GM19025 (cell line): ENCODE measurements around the gene PRPF19.

Experiments
- ATAC-seq: cut with Tn5 transposase; IDR thresholded peaks from one replicate; pipeline ENCODE4 v1.9.1; 2021; ENCODE audit warnings: mild to moderate bottlenecking, low read depth, moderate library complexity; ENCODE audit not compliant: unreplicated experiment

PRPF19 gene

DNA sequence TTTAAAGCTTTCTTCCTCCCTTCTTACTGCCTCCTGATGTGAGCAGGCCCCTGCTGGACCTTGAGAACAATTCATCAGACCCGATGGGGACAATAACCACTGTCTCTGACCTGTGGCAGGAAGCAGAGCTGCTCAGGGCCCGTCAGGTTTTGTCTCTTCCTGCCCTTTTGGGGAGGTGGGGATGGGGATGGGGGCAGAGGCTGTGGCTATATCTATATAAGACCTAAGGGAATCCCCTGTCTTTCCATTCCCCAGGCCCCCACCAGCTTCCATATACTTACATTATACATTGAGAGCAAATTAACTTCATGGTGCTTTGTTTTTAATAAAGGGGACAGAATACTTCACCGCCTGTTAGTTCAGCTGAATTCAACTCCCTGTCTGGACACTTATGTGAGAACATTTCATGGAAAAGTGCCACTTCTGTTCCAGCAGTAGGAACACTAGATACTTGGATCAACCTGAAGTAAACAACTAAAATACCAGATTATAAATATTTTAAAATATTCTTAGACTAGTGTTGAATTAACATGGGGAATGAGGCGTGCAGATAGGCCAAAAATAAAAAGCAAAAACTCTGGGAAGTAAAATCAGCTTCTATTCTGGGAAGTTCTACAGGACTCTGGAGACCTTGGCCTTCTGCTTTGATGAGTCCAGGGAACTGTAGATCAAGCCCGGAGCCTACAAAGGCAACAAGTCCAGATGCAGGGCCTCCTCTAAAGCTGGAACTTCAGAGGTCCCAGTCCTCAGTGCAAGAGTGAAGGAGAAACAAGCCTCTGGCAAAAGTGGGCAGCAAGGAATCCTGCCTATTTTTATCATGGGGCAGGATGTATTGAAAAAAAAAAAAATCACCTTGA lies 27.9 kb downstream of the PRPF19 start:
- no peak for ATAC-seq

GRCh38 chr11:60876168-60876485 lies 30.3 kb downstream of the PRPF19 start:
- no peak for ATAC-seq

DNA sequence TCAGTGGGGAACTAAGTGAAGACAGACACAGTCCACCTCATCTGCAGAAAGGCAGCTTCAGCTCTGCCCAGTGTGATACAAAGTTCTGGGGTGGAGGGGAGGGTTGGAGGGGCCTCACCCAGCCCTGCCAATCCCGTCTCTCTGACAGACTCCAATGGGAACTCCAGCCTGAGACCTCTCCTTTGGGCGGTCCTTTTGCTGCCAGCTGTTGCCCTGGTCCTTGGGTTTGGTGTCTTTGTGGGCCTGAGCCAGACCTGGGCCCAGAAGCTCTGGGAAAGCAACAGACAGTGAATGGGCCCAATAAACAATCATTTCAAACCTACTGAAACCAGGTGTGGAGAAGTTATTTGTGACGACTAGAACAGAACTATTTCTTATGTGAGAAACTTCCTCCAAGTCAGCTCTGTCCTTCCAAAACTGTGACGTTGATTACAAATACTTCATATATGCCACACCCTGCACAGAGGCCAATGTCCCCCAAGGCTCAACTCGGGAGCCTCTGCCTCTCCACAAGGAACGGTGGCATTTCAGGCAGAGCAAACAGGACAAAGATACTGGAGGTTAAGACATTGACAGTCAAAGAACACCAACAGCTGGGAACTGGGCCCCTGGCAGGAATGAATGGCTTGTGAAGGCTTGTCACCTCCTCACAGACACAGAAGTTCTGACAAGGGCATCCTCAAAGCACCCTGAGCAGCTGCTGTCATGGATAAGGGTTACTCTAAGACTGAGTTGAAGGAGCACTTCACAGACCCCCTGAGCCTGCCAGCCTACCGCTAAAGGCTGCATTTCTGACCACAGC lies 30.8 kb downstream of the PRPF19 start:
- ATAC-seq = no peak

DNA sequence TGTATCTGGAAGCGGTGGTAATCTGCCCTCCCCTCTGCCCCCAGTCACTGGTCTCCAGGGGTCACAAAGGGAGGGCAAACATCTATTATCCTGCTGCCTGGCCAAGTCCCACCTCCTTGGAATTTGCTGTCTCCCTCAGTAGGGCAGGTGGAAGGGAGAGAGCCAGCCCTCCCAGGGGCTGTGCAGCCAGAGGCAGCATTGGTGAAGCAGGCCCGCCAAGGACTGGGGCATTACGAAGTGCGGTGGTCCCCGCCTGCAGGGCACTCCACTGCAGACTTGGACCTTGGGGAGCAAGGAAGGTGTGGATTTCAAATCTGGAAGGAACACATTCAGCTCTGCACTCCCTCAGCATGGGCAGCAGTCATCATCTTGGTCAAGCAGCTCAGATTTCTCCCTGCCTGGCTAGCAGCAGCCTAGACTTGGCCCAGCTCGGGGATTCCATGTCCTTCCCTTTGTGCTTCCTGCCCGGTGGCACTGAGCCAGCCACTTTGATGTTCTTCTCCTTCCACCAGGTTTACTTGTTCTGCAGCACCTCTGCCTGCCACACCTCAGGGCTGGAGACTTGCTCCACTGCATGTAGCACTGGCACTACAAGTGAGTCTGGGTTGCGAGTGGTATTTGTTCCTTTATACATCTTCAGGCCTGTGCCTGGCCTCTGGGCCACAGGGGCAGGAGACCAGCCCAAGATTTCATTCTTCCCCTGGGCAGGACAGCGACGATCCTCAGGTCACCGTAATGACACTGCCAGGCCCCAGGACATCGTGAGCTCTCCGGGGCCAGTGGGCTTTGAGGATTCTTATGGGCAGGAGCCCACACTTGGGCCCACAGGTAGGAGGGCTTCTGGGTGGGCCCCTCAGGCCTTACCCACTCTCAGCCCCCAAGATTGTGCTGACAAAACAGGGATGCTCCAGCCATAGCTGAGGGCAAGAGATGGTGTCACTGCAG lies 31.7 kb downstream of the PRPF19 start:
- ATAC-seq = no peak

GRCh38 chr11:60873533-60873932 lies 32.9 kb downstream of the PRPF19 start:
- ATAC-seq = no peak

DNA sequence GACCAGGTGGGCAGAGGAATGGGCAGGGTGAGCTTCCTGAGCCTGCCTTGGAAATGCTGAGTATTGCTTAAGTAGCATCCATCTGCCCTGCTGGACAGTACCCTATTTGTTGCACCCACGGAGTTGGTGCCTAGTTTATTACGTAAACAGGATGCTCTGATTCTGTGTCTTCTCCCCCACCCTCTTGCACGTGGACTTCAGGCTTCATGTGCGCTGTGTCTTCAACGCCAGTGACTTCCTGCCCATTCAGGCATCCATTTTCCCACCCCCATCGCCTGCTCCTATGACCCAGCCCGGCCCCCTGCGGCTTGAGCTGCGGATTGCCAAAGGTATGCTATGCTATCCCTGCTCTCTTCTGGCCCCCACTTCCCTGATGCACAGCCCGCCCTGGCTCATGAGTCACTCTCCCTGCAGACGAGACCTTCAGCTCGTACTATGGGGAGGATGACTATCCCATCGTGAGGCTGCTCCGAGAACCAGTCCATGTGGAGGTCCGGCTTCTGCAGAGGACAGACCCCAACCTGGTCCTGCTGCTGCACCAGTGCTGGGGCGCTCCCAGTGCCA lies 33.3 kb downstream of the PRPF19 start:
- ATAC-seq = no peak

- no peak for ATAC-seq
Measured at GRCh38 chr11:60872124-60872960, 34.0 kb downstream of the PRPF19 start.

DNA sequence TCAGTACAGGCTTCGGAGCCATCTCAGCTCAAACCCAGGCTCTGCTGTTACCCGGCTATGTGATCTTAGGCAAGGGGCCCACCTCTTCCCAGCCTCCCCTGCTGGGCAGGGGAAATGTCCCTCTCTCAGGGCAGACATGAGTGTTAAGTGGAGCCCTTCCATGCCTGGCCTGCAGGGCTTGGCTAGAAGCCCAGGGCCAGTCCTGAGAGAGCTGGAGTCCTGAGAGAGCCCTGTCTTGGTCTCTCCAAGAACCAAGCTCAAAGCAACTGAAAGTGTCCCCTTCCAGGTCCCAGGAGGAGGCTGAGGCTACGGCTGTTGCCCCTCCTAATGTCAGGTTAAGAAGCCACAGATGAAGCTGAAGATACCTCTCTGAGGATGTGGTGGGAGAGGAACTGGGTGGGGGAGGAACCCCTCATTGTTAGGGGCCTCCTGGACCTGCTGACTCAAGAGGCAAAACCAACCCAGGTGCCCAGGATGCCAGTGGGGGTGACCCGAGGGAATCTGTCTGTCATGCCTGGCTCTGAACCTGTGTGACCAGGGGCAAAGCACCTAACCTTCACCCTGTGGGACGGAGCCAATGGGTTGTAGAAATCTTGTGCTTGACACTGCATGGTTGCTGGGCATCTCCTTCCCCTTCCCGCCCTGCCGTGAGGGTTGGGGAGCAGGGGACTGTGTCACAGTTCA lies 34.9 kb downstream of the PRPF19 start:
- no peak for ATAC-seq

- no peak for ATAC-seq
Measured at GRCh38 chr11:60870733-60871377, 35.5 kb downstream of the PRPF19 start.

DNA sequence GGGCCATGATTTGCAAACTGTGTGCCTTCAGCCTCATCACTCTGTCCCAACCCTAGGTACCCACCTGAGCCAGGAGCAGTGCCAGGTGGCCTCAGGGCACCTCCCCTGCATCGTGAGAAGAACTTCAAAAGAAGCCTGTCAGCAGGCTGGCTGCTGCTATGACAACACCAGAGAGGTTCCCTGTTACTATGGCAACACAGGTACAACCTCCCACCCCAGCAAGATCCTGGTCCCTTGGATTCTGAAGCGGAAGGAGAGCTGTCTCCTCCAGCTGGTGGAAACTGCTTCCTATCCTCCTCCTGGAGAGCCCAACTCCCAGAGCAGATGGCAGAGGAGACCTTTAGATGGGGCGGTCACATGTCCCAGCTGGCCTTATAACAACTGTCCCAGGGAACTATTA lies 36.1 kb downstream of the PRPF19 start:
- ATAC-seq = no peak

GRCh38 chr11:60869451-60869825 lies 36.9 kb downstream of the PRPF19 start:
- no peak for ATAC-seq

GRCh38 chr11:60868682-60869450 lies 37.5 kb downstream of the PRPF19 start:
- ATAC-seq = no peak

DNA sequence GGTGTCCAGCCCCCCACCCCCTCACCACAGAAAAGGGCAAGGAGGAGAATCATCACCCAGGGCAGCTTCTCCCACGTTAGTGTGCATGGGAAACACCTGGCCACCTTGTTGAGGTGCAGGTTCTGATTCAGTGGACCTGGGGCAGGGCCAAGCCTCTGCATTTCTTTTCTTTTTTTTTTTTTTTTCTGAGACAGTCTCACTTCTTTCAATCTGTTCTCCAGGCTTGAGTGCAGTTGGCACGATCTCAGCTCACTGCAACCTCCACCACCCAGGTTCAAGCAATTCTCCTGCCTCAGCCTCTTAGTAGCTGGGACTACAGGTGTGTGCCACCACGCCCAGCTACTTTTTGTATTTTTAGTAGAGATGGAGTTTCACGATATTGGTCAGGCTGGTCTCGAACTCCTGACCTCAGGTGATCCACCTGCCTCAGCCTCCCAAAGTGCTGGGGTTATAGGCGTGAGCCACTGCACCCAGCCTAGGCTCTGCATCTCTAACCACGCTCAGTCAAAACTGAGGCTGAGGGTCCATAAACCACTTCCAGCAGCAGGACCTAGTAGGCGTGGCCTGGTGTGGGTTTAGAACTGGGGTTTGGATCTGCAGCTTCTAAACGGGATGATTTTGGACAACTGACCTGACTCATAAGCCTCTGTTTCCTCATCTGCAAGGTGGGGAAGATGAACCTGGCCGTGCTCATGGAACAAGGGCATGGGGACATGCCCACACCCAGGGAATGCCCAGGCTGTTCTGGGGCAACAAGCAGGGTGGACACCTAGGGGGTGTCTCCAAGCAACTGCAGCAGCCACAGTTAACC lies 38.3 kb downstream of the PRPF19 start:
- no peak for ATAC-seq

DNA sequence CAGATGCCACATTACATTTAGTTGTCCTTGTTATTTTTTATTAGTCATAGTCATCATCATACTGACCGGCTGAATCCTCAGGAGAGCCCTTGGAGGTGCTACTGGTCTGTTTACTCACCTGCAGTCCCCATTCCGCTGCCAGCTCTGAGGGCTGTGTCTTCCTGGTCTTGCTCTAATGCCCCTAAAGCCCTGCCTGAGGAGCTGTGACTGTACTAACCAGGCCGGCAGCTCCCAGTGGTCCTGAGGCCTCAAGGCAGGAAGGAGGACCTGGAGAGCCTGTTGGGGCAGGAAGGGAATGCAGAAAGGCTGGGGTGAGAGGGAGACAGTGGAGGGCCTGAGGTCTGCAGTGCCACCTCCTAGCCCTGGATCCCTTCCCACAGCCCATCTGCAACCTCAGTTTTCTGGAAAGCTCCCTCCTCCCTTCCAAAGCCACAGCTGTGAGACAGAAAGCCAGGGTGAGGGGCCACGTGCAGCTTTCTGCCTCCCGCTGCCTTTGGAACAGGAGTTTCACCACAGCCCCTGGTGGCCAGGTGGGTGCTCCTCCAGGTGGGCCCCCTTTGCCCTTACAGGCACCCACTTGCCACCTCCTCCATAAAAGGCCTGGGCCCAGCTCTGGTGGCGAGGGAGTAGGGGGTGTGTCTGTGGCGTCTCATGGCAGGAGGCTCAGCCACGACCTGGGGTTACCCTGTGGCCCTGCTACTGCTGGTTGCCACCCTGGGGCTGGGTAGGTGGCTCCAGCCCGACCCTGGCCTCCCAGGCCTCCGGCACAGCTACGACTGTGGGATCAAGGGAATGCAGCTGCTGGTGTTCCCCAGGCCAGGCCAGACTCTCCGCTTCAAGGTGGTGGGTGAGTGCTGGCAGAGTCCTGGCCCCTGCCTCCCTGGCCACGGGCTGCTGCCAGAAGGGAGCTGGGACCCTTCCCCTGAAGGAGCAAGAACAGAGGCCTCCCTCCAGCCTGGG lies 39.2 kb downstream of the PRPF19 start, which contains the start of gene ZP1:
Gene ZP1 (plus strand): TSS at position 632 of the 960 bp plus-strand sequence. CDS start 20 bp downstream, at position 652.
- no peak for ATAC-seq

GRCh38 chr11:60864856-60865513 lies 41.4 kb downstream of the PRPF19 start:
- no peak for ATAC-seq
